Sciatic nerve (tissue), 2 donors: Measurements from ENCODE around the gene METAP1D. TPM values are rescaled to one million over a fixed set of nuclear protein-coding genes. Genes with fewer than 3 reads are reported as not detected.

ENCODE experiments used
- ATAC-seq: fragments of 200-7000 bp; cut with Tn5 transposase; one replicate; pipeline ENCODE4 v1.9.1; 2020; ENCODE audit warnings: mild to moderate bottlenecking, moderate library complexity
- DNase-seq: peaks from one replicate; pipeline ENCODE4 v3.0.0-alpha.2; 2020; ENCODE audit warnings: low spot score
- intact Hi-C: fragments of 100-400 bp; cut with DNase I; formaldehyde crosslinking; loops from one replicate; pipeline ENCODE4 v1.14.2; 2022
- total RNA-seq: library from RNA; stranded (reverse); fragmentation: NEBNext Ultra II Directional; extraction: Animal tissue kit (Norgen Biotek cat#: 25700); gene quantifications from one replicate; pipeline ENCODE4 v1.2.1, GENCODE V29; 2021
- donor health status: DM: no; HTN: no; CAD: no.
- donor health status: DM: no; HTN: no; CAD: no.

Gene METAP1D
- total RNA-seq, 1 donor from 2014 or later: 12.6 TPM

DNA sequence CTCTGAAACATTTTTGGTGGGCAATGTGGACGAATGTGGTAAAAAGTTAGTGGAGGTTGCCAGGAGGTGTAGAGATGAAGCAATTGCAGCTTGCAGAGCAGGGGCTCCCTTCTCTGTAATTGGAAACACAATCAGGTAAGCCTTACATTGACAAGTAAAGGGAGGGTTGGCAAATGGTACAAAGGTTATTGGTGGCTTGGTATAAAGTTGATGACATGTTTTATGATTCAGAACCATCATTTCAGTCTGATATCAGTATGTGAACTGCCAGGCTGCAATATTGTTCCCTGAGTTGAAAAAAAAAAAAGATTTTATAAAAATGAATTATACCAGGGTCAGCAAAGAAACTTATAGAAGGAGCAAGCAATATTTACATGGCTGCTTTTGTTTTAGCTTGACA is 71.2 kb downstream of the METAP1D start:
- intact Hi-C loops: no loop called here
- DNase-seq (no peak), ATAC-seq (no peak)

DNA sequence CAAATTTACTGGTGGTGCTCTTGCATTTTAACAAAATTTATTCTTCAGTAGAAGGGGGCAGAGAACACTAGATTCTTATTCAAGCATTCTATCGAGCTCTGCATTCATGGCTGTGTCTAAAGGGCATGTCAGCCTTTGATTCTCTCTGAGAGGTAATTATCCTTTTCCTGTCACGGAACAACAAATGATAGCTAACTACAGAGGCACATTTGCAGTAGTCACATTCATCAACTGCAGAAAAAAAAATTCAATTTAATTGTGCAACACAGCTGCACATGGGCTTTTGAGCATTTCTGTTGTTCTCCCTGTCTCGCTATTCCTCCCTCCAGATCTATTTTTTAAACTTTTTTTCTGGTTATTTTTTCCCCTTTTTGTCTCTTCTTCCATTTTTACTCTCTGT is 72.5 kb downstream of the METAP1D start:
- no peak for DNase-seq
- no peak for ATAC-seq
- intact Hi-C loops: no loop called here

DNA sequence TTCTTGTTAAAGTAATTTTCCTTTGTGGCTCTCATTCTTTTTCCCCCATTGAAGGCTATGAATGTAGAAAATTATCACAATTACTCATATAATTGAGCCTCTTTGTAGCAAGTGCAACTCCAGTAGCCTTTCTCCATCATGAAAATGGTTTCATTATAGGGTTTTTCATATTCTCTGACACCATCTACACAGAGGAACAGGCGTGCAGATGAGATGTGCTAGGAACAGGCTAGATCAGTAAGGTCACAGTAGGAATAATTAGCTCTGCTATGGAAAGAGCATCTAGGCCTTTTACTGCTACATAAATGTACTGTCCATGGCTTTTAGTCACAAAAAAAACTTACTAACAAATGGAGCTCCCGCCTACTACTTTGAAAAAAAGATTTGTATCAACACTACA is 73.0 kb downstream of the METAP1D start:
- intact Hi-C loops: no loop called here
- no peak for DNase-seq
- ATAC-seq: no peak

DNA sequence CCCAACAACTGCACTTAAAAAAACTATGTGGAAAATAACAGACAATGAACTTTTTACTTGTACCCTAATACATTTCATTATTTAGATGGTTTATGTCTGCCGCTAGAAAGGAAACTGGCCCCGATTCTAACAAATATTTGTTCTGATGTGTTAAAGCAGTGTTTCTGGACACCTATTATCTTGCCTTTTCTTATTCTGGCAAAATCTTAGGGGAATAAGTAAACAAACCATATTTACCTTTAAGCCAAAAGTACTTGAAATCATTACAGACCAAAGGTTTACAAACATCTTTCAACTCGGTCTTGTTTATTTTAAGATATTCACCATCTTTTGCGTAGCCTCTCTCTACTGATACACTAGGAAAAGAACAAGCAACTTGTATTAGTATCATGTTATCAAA is 73.8 kb downstream of the METAP1D start:
- DNase-seq: no peak
- no peak for ATAC-seq
- intact Hi-C loops: no loop called here

DNA sequence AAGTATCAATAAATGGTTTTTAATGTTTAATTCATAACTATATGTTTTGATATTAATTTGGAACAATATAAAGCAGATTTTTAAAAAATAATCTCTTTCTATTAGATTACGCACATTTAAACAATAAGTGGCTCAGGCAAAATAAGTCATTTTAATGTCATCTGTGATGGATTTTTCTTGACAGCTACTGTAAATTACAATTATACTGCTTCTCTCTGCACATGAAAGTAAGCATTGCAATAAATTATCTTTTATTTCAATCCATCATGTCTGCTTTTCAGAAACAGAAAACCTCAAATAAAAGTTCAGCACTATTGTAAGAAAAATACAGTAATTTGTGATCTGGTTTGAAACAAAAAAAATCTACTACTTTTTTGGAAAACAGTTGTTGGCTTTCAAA is 74.5 kb downstream of the METAP1D start:
- DNase-seq (no peak), ATAC-seq (no peak)
- intact Hi-C loops: no loop called here

DNA sequence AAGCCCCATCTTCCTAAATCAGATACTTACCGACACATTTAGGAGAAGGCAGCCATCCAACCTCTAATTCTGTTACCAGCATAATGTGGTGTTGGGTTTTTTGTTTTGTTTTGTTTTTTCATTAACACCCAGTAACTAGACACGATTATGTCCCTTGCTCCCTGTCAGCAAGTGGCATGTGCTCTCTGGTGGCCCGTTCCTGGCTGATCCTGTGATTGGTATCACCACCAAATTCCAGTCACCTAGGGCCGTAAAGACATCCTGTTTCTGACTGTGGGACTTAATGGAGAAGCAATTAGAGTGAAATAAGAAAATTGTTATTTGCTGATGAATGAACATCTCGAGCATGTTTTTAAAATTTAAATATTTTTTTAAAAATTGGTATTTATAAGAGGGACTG is 79.7 kb downstream of the METAP1D start:
- no peak for ATAC-seq
- DNase-seq: no peak
- intact Hi-C loops: no loop called here

DNA sequence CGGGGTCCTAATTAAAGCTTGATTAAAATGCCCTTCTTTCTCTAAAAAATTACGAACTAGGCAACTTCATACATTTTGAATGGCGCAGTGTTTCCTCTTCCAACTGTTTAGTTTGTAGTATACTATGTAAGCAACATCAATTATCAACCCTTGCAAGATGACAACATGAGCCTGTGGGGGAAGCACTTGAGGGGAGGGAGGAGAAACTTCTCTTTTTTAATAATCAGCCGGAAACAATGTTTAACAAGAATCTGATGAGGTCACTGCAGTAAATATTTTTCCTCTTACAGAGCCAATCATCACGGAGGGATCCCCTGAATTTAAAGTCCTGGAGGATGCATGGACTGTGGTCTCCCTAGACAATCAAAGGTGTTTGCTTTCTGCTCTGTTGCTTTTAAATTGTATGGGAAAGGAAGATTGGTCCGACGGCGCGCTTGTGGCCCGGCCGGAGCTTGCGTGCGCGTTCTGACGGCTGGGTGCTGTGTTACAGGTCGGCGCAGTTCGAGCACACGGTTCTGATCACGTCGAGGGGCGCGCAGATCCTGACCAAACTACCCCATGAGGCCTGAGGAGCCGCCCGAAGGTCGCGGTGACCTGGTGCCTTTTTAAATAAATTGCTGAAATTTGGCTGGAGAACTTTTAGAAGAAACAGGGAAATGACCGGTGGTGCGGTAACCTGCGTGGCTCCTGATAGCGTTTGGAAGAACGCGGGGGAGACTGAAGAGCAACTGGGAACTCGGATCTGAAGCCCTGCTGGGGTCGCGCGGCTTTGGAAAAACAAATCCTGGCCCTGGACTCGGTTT is 80.3 kb downstream of the METAP1D start:
- intact Hi-C loops: no loop called here
- ATAC-seq: no peak
- no peak for DNase-seq

DNA sequence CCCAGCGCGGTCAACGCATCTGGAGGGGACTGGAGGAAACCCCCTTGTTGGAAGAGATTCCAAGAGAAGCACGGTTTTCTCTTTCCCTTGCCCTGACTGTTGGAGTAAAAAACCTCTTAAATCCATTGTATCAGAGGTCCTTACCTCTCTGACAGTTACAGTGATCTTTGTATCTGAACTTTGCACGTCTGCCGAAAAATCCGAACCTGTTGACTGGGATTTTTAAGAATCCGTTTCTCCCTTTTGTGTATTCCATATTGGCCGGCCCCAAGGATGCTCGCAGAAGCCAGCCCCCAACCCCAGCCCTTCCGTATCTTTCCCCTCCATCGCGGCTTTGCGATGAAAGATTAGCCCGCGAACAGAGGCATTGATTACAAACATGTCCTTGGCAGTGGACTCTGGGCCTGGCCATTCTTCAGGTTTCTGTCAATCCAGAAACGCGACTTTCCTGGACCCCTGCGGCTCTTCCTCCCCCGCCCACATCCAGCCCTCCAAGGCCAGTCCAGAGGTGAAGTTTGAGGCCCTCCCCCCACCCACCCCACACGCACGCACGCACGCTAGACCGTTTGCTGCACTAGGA is 81.0 kb downstream of the METAP1D start:
- intact Hi-C loops: no loop called here
- DNase-seq: no peak
- ATAC-seq: no peak

DNA sequence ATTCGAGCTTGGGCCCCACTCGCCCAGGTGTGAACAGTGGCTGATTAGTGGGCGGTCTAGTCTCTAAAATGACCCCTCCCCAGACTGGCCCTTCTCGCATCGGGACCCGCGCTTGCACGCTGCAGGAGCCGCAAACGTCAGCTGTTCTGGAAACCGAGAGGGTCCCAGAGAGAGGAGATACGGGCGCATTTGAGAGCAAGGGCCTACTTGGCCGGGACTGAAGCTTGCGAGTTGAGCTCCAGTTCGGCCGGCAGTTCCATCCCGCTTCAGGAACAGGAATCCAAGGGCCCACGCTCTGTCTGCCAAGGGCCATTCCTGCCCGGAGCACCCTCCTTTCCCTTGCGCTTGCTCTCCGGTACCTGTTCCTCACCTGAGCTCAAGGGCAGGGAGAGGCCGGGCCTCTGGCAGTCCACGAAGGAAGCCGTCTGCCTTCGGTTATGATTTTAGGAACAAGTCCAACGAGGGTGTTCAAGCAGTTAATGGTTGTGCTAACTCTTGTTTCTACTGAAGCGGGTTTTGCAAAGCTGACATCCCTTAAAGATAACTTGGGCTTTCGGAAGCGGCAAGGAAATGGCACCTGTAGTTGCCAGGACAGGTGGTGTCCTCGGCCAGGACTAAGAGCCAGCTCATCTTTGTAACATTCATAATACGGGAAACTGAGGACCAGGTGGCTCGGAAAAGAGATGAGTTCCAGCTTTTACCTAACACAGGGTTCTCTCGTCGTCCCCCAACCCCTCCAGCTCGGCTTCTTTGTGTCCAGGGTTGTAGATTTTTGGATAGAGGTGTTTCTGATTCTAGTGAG is 81.7 kb downstream of the METAP1D start:
- intact Hi-C loops: no loop called here
- DNase-seq (no peak), ATAC-seq (no peak)

DNA sequence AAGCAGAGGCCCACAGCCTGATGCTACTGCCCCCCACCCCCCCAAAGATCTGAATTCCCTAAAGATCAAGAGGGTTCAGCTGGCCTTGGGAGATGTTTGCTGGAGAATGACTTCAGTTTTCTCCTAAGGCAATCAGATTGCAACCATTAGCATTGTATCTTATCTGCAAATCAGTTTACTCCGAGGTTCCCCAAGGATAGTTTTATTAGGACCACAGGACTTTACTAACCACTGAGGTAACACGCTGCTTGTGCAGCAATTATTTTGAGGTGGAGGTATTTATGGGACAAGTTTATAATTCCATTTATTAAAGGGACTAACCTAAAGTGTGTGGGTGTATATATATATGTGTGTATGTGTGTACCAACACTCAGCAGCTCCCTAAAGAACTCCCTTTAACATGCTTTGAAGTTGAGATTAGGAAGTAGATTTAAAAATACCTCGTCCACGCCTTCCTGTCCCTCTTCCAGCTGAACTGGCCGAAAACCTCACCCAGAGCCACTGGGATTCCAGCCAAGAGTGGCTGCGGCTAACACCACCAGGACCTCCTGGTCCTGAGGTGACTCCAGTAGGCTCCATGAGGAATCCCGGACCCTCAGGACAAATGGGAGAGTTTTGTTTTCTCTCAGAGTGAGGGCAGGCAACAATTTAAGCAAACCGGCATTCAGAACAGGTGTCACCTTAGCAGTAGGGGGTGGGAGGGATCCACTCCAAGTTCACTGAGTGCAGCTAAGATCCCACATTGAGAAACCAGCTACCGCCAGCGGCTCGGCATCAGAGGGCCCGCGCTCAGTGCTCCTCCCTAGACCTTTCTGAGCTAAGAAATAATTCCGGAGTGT is 82.6 kb downstream of the METAP1D start:
- ATAC-seq (no peak), DNase-seq (no peak)
- intact Hi-C loops: no loop called here

DNA sequence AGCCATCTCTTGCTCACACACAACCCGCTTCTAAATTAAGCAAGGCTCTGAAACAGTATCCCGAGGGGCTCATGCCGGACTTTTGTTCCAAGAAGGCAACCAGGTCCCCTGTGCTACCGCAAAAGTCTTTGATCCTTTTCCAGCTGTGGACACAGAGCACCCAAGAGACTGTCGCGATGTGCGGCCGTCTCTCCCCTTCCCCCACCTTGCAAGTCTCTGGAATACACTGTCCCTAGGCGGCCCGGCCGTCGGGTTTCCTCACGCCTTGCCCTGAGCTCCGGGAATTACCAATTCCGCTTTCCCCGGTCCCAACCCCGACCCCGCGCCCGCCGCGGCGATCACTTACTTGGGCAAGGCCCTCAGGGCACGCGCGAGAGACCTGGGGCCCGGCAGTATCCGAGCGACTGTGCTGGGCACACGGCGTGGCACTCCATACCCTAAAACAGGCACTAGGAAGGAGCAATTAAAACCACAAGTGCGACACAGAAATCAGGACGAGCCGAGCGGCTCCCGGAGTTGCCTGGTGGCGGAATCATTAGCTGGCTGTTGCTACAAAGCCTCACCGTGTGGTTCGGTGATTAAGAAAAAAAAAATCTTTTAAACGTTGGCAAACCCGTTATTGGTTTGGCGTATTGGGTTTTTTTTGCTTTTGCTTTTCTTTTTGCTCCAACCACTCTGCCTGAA is 83.3 kb downstream of the METAP1D start:
- ATAC-seq (no peak), DNase-seq (peak; percentile 60)
- intact Hi-C loops: no loop called here

DNA sequence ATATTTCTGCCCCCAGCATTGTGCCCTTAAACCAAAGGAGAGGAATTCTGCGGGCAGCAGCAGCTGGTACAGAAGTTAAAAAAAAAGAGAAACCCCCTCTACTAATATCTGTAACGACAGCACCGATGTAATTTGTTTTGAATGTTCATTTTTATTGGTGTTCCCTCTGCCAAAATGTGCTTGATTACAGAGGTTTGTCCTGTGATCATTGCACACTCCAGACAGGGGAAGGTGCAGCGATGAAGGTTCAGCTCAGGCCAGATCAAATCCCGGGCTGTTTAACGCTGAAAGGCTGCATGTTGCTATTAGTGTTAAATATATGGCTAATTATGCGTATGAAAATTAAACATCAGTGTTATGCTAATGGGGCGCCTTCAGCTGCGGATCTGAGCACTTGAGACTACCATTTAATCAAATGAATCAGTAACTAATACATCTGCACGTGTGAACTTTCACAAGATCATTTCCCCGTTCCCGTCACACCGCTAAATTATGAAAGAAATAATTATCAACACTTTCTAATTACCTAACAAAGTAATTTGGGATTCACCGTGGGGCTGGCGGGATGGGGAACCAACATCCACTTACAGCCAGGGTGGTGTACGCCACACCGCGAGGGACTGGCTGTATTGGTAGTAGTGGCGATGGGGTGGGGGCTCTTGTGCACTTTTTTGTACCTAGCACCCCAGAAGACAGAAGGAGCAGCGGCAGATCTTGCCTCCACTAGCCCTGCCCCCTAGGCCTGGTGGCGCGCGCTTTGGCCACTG is 84.1 kb downstream of the METAP1D start:
- intact Hi-C loops: no loop called here
- ATAC-seq: no peak
- no peak for DNase-seq

DNA sequence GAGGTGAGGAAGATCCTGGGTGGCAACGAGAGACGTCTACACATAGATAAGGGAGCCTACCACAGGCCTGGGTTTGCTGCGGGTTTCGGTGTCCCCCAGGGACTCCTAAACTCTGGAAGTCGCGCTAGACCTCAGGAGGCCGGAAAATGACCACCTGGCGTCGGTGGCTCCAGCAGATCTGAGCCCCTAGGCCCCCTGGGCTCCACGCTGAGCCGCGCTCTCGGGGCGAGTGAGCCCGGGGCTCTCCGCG is 84.6 kb downstream of the METAP1D start:
- ATAC-seq (no peak), DNase-seq (no peak)
- intact Hi-C loops: no loop called here

DNA sequence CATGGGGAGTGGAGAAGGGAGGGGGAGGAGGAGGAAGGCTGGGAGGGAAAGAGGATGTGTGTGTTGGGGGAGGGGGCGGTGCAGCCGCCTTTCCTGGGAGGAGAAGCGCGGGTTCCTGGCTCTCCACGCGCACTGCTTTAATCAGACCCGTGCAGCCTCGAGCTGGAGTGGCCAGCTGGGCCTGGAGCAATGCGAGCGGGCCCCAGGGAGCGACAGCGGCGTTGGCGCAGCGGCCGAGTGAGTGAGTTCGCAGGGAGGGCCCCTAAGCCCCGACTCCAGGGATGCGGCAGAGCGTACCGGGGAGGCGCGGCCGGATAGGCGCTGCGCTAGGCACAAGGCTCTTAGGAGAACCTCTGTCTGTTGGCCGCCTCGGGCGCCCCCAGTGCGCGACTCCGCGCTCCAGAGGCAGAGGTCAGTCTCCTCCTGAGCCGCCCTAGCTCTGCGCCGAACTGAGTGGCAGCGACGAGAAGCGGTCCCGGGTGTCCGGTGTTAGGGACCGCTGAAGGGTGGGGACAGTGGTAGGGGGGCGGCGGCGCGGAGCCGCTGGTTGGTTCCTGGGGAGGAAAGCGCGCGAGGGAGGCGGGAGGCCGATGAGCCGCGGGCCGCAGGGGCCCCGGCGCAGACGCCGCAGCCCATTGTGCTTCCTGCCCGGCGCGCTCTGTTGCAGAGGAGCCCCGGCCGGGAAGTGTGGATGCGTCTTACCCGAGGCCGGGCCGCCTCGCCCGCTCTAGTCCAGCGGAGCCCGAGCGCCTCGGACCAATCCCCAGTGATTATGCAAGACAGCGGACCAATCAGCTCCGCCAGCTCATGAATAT is 85.1 kb downstream of the METAP1D start:
- intact Hi-C loops: no loop called here
- DNase-seq: peak; percentile 80
- ATAC-seq: peak; percentile 81

DNA sequence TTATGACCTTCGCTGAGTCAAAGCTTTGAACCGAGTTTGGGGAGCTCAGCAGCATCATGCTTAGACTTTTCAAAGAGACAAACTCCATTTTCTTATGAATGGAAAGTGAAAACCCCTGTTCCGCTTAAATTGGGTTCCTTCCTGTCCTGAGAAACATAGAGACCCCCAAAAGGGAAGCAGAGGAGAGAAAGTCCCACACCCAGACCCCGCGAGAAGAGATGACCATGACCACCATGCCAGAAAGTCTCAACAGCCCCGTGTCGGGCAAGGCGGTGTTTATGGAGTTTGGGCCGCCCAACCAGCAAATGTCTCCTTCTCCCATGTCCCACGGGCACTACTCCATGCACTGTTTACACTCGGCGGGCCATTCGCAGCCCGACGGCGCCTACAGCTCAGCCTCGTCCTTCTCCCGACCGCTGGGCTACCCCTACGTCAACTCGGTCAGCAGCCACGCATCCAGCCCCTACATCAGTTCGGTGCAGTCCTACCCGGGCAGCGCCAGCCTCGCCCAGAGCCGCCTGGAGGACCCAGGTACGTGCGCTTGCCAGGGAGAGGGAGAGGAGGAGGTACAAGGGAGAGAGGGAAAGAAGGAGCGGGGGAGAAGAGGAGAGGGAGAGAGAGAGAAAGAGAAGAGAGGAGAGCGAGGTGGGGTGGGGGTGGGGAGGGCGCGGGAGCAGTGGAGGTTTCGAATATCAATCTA is 85.9 kb downstream of the METAP1D start, which contains the start of gene DLX1:
Gene DLX1 (plus strand): TSS at position 48 of the 700 bp plus-strand sequence. CDS start 171 bp downstream, at position 219.
- DNase-seq (no peak), ATAC-seq (peak; percentile 14)
- intact Hi-C loops: no loop called here

DNA sequence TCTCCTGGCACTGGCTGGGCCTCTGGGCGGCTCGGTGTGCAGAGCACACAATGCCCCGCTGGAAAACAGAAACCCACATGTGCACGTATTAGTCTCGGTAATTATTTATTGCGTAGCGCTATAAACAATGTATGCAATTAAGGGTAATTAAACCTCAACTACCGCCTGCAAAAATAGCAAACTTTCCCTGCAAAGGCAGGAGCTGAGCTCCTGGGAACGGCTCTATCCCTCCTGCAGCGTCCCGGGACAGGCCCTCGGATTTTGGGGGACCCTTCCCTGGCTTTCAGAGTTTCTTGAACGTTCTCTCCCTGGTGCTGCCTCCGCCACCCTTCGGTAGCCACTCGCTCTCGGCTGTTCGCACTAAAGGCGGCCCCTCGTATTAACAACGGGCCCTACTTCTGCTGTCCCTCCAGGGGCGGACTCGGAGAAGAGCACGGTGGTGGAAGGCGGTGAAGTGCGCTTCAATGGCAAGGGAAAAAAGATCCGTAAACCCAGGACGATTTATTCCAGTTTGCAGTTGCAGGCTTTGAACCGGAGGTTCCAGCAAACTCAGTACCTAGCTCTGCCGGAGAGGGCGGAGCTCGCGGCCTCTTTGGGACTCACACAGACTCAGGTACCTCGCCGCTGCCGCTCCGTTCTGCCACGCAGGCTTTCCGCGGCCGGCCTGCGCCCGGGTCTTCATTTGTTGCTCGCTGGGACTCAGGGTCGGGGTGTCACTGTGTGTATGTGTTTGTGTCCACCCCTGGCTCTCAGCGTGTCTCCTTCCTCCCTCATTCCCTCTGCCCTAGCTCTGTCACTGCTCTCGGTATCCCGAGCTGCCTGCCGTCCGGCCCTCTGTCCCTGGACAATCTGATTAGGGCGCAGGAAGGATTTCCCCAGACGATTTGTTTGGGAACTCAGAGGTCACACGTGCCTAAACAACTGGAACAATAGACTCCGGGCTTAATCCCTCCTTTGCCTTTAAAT is 86.8 kb downstream of the METAP1D start:
- ATAC-seq: no peak
- DNase-seq: peak; percentile 57
- intact Hi-C loops: no loop called here
